GM19025 (cell line): ENCODE measurements around the gene DHX57.

Experiments
- ATAC-seq: cut with Tn5 transposase; IDR thresholded peaks from one replicate; pipeline ENCODE4 v1.9.1; 2021; ENCODE audit warnings: mild to moderate bottlenecking, low read depth, moderate library complexity; ENCODE audit not compliant: unreplicated experiment

The DHX57 gene, protein sequence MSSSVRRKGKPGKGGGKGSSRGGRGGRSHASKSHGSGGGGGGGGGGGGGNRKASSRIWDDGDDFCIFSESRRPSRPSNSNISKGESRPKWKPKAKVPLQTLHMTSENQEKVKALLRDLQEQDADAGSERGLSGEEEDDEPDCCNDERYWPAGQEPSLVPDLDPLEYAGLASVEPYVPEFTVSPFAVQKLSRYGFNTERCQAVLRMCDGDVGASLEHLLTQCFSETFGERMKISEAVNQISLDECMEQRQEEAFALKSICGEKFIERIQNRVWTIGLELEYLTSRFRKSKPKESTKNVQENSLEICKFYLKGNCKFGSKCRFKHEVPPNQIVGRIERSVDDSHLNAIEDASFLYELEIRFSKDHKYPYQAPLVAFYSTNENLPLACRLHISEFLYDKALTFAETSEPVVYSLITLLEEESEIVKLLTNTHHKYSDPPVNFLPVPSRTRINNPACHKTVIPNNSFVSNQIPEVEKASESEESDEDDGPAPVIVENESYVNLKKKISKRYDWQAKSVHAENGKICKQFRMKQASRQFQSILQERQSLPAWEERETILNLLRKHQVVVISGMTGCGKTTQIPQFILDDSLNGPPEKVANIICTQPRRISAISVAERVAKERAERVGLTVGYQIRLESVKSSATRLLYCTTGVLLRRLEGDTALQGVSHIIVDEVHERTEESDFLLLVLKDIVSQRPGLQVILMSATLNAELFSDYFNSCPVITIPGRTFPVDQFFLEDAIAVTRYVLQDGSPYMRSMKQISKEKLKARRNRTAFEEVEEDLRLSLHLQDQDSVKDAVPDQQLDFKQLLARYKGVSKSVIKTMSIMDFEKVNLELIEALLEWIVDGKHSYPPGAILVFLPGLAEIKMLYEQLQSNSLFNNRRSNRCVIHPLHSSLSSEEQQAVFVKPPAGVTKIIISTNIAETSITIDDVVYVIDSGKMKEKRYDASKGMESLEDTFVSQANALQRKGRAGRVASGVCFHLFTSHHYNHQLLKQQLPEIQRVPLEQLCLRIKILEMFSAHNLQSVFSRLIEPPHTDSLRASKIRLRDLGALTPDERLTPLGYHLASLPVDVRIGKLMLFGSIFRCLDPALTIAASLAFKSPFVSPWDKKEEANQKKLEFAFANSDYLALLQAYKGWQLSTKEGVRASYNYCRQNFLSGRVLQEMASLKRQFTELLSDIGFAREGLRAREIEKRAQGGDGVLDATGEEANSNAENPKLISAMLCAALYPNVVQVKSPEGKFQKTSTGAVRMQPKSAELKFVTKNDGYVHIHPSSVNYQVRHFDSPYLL (N-terminal part only)

GRCh38 chr2:38875576-38876367, at the start of gene DHX57, which contains the start of gene MORN2:
TSS of gene DHX57 (minus strand) at chr2:38875934. CDS start at chr2:38868405, 7,529 bp downstream.
TSS of gene MORN2 (plus strand) at chr2:38875976.
- peak; percentile 100 for ATAC-seq

GRCh38 chr2:38922902-38923301, 47.2 kb upstream of the DHX57 start:
- no peak for ATAC-seq

GRCh38 chr2:38922389-38922788, 46.7 kb upstream of the DHX57 start:
- no peak for ATAC-seq

DNA sequence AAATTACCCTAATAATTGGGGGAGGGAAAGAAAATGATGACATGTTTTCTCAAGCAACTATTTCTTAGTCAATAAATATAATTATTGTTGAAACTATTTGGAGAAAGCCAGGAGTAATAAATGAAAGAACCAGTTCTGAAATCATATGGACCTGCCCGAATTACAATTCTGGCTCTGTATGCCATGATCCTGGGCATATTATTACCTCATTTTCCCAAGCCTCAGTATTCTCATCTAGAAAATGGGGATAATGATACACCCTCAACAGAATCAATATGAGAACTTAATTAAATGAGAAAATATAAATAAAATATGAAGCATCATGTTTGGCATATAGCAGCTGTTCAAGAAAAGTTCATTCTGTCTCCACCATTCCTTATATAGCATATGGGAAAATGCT, 36.9 kb upstream of the DHX57 start:
- no peak for ATAC-seq

DNA sequence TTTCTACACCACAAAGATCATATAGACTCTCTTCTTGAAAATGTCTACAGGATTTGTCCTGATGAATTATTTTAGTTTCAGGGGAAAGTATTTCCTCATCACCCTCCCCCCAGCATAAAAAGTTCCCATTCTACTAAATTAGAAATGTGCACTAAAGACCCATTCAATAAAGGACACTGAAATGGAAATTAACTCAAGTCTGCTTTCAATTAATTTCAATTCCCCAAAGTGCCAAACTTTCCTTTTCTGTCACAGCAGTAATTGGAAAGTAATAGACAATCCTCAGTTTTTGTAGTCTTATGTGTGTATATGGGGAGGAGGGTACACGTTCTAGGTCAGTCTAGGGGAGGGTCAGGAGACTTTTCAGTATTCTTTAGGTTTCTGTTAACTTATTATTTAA, 35.5 kb upstream of the DHX57 start:
- ATAC-seq, result no peak

- ATAC-seq, result no peak
Measured at GRCh38 chr2:38909872-38910271, 34.1 kb upstream of the DHX57 start.

DNA sequence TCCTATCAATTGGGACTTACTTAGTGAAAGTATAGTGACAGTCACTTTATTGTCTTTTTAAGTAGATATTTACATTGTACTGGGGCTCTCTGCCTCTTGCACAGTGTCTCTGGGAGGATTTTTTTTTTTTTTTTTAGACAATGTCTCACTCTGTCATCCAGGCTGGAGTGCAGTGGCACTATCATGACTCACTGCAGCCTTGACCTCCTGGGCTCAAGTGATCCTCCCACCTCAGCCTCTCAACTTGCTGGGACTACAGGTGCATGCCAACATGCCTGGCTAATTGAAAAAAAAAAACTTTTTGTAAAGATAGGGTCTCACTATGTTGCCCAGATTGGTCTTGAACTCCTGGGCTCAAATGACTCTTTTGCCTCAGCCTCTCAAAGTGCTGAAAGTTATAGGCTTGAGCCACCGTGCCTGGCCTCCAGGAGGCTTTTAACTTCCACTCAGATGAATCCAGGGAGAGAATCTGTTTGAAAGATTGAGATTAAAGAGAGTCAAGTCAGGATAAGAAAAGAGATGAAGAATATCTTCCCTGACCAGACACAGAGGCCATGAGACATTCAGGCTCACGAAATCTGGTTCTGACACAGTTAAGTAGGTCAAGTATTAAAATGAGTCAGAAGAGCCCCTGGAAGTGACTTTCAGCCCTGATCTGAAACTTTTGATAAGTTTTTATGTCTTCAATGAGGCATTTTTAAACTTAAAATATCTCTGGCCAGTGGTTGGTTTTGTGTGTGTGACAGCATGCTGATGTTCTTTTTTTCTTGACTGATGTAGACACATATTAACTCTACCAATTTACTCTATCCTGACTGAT, 32.2 kb upstream of the DHX57 start:
- ATAC-seq, result peak; percentile 85

GRCh38 chr2:38907242-38907641, 31.5 kb upstream of the DHX57 start:
- no peak for ATAC-seq

DNA sequence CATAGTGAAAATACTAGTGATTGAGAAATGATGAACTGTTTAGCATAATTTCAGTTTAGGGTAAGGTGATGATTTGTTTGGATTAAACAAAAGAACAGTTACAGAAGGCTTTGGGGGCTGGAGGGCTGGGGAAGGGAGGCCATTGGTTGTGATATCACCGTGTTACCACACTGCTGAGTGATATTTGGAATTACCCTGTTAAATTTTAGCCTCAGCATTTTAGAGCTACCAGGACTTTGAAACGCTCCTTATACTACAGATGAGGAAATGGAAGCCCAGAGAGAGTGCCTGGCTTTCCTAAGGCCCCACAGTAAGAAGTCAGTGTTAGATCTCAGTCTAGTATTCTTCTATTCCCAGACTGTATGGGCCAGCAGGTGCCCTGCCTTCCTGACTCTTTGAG, 29.5 kb upstream of the DHX57 start:
- no peak for ATAC-seq

- ATAC-seq, result no peak
Measured at GRCh38 chr2:38900726-38901125, 25.0 kb upstream of the DHX57 start.

DNA sequence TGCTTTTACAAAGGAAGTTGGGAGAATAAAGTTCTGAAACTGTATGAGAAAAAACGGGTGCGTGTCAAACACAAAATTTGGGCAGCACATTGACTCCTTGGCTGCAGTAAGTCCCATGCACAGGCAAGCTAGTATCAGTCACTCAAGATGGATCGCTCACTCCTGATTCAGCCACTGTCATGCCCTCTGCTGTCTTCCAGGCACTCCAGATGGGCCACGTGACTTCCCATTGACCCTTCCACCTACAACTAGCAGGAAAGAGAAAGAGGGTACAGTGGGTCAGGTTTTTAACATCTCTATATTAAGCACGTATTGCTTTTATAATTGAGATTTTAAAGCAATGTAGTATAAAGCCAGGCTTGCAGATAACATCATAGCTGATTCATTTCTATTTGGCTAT, 22.5 kb upstream of the DHX57 start:
- no peak for ATAC-seq

- no peak for ATAC-seq
Measured at GRCh38 chr2:38892819-38893218, 17.1 kb upstream of the DHX57 start.

DNA sequence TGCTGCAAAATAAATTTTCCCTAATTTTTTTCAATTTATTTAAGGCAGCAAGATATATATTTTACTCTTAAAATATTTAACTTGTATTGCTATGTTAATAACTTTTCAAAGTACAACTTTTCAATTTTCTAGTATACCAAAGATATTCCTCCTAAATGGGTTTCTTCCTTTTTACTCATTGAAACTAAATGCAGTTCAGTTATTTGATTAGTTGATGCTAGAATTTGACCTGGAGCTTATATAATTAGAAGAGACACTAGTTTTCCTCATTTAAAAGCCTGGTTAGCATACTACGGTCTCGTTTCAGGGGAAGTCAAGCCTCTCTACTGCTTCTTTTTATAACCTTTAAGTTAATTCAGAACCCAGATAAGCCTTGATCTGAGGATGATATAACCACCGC, 13.8 kb upstream of the DHX57 start, which contains the start of gene ARHGEF33:
ARHGEF33 (plus strand) TSS at position 301 of the 400 bp plus-strand sequence. CDS start 29,573 bp downstream, outside the sequence.
- no peak for ATAC-seq

DNA sequence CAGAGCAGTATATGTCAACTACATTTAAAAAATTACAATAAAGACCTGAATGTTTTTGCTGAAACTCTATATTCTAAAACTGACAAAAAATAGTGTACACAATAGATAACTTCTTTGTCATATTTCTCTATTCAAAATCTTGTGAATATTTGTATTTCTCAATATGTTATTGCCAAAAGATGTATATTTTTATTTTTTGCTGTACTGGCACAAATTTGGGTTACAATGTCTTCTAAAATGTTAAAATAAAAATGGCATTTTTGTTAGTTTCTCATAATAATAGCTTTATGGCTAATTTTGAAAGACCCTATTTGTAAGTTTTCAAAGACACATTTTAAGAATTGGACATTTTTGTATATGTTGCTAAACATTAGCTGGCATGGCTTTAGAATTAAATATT, 13.3 kb upstream of the DHX57 start:
- ATAC-seq, result no peak

DNA sequence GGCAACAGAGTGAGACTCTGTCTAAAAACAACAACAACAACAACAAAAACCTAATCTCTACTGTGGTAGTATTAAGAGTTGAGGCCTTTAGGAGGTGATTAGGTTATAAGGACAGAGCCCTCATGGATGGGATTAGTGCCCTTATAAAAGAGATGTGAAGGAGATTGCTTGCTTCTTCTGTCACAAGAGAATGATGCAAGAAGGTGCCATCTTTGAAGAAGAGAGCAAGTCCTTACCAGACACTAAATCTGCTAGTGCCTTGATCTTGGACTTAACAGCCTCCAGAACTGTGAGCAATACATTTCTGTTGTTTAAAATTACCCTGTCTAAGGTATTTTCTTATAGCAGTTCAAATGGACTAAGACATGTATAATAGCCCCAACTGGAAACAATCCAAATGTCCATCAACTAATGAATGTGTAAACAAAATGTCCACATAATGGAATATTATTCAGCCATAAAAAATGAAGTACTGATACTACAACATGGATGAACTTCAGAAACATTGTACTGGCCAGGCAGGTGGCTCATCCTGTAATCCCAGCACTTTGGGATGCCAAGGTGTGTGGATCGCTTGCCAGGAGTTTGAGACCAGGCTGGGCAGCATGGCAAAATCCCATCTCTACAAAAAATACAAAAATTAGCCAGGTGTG, 12.3 kb upstream of the DHX57 start:
- ATAC-seq, result no peak

DNA sequence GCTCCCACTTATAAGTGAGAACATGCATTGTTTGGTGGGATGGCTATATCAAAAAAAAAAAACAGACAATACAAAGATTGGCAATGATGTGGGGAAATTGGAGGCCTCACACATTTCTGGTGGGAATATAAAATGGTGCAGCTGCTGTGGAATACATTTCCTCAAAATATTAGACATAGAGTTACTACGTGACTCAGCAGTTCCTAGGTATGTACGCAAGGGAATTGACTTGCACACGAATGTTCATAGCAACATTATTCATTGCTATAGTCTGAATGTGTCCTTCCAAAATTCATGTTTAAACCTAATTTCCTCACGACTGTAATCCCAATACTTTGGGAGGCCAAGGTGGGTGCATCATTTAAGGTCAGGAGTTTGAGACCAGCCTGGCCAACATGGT, 11.6 kb upstream of the DHX57 start:
- no peak for ATAC-seq

GRCh38 chr2:38886063-38886462, 10.3 kb upstream of the DHX57 start:
- no peak for ATAC-seq

GRCh38 chr2:38876407-38876806, 673 bp upstream of the DHX57 start:
- ATAC-seq, result no peak

GRCh38 chr2:38875227-38875575, 533 bp downstream of the DHX57 start:
- no peak for ATAC-seq
